GM03348 (cell line): Measurements from ENCODE around the gene RASGRP4.
"Not testable (repeated sequence)": the region's sequence is repeated elsewhere in the genome, so short reads cannot be mapped to it uniquely, and the experiment has no call there.

Source experiments
- DNase-seq: peaks from one replicate; pipeline ENCODE4 v3.0.0; 2012; ENCODE audit warnings: low spot score

The RASGRP4 gene

DNA sequence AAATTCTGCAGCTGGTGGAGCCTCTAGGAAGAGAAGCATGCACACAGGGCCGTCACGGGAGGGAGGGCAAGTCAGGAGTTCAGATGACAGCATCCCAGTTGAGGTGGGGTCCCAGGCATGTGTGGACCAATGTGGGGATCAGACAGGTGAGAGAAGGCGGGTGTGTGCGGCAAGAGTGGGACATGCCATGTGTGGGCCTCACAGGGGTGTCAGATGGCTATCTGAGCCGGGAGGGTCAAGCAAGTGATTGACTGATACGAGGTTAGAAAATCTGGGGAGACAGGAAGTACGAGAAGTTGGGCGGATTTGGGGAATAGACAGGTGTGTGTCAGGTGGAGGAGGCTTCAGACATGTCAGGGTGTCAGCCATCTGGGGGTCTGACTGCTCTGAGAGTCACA is 8.9 kb downstream of the RASGRP4 start:
- DNase-seq = no peak

DNA sequence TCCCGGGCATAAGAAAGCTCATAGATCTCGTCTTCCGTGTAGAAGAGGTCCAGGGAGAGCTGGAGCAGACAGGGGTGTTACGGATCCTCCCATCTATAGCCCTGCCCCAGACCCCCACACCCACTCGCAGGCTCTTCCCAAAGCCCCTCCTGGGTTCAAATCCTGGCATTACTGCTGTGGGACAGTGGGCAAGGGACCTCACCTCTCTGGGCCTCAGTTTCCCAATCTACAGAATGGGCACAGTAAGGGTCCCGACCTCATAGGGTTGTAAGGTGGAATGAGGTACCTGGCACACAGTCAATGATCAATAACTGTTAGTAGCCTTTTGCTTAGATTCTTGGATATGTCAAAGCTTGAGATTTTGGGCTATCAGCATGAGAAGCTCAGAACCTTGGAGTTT is 12.6 kb downstream of the RASGRP4 start:
- DNase-seq = no peak

DNA sequence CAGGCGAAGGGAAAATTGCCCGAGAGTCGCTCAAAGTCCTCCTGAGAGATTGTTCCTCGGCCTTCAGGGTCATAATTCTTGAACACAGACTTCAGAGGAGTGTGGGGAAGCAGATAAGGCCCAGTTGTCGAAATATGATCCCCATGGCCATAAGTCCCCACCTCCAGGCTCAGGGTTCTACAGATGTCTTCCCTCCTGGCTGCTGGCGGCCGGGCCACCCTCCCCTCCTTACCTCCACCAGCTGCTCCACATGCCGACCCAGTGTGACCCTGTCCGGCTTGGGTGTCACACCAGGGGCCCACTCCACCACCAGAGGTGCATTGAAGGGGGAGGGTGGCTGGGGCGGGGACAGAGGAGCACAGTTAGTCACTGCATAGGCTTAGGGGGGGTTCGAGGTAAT is 13.1 kb downstream of the RASGRP4 start:
- DNase-seq = no peak

DNA sequence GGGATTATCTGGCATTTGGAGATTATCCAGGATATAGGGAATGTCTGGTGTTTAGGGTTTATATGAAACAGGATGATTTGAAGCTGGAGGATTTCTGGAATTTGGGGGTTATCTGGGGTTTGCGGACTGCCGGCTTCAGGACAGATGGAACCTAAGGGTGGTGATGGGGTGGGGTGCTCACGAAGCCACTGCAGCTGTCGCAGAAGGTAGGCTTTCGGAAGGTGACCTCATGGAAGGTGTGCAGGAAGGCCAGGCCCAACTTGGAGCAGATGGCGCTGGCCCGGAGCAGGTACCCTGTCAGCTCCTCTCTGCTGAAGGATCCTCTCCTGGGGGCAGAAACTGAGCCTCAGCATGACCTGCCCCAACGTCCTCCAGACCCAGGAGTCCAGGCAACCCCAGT is 13.5 kb downstream of the RASGRP4 start:
- DNase-seq = no peak

DNA sequence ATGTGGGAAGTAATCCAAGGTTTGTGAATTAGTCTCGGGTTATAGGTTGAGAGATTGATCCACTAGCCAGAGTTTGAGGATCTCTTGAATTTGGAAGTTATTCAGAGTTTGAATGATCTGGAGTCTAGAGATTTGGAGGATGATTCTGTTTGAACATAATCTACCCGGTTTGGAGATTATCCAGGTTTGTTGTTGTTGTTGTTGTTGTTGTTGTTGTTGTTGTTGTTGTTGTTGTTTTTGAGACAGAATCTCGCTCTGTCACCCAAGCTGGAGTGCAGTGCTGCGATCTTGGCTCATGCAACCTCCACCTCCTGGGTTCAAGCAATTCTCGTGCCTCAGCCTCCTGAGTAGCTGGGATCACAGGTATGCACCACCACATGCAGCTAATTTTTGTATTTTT is 14.1 kb downstream of the RASGRP4 start:
- DNase-seq = not testable (repeated sequence)

DNA sequence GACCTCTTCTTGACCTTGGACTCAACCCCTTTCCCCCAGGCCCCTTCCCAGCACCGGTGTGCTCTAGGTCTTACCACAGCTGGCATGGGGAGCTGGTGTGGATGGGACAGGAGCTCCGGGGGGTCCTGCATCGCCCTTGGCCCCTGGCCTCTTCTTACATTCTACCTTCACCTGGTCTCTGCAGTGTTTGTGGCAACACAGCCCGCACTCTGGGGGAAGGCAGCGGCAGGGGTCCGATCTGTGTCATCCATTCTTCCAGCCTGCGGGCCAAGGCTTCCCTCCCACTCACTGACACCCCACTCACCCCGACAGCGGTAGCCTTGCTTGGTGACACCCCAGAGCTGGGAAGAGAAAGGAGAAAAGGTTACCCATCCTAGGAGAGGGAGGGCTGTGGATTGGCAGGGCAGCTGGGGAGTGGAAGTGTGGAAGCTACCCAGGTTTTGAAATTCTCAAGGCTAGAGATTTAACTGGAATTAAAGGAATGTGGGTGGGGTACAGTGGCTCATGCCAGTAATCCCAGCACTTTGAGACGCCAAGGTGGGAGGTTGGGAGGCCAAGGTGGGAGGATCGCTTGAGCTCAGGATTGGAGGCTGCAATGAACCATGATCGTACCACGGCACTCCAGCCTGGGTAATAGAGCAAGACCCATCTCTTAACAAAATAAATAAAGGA is 14.8 kb downstream of the RASGRP4 start:
- DNase-seq = no peak

DNA sequence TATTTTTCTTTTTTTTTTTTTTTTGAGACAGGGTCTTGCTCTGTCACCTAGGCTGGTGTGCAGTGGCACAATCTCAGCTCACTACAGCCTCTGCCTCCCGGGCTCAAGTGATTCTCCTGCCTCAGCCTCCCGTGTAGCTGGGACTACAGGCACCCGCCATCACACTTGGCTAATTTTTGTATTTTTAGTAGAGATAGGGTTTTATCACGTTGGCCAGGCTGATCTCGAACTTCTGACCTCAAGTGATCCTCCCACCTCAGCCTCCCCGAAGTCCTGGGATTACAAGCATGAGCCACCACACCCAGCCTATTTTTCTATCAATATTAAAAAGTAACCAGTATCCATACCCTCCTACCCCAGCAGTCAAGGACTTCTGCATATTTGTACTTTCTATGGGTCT is 15.6 kb downstream of the RASGRP4 start:
- DNase-seq = not testable (repeated sequence)

DNA sequence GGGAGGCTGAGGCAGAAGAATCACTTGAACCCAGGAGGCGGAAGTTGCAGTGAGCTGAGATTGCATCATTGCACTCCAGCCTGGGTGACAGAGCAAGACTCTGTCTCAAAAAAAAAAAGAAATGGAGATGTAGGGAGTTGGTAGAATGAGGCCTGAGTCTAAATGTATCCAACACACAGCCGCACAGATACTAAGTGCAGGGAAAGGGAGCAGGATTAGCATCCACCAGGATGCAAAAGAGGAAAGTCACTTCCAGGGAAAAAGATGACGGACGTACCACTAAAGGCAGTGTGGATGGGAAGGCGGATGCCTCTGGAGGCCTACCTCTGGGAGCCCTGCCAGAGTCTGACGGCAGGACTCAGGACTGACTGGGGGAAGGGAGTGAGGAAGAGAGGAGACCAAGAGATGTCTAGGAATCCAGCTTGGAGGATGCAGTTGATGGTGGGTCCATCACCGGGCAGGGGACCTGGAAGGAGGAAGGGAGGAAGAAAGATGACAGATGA is 16.3 kb downstream of the RASGRP4 start:
- peak; percentile 58 for DNase-seq

DNA sequence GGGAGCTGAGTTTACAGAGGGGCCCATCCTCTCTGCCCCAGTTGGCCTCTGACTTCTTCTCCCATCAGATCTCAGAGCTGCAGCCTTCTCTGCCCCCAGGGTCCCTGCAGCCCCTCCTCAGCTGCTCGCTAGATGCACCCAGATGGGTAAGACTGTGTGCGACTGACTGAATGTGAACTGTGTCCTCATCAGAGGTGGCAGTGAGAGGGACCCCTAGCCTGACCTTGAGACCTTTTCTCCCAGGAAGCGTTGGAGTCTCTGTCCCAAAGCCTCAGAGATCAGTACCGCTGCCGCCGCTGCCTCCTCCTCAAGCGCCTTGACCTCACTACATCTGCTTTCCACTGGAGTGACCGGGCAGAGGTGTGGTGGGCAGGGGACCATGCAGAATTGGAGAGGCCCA is 20.7 kb downstream of the RASGRP4 start:
- DNase-seq = no peak

DNA sequence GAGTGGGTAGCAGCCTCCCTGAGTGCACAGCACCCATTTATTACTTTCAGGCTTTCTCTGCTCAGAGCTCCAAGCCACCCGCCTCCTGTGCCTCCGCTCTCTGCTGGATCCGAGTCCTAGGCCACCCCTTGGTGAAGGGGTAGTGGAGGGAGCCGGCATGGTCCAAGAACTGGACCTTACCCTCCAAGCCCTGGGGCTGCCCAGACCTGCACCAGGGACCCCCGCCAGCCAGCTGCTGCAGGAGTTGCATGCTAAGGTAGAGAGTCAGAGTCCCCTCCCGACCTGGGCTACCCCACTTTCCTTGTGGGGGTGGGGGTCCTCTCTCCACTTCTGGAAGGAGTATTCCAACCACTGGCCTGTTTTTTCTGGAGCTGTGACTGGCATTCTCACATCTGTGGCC is 21.2 kb downstream of the RASGRP4 start:
- DNase-seq = no peak

DNA sequence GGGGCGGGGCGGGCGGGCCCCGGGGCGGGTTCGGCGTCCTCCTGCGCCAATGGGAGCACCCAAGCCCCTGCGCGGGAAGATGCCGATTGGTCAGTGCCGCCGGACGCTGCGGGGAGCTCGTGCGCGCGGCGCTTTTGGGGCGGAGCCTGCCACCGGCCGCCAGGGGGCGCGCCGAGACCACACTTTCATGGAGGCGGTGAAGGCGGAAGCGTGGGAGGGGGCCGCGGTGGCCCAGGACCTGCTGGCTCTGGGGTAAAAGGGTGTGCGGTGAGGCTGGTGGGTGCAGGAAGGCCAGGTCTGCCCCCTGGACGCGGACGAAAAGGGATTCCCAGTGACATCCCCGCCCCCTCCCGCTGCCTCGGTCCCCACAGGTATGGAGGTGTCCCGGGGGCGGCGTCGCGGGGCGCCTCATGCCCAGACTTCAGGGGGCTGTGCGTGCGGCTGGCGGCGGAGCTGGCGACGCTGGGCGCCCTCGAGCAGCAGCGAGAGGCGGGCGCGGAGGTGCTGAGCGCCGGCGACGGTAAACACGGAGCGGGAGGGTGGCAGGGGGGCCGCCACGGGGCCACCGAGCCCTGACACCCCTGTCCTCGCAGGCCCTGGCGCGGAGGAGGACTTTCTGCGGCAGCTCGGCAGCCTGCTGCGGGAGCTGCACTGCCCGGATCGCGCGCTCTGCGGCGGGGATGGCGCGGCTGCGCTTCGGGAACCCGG is 22.9 kb downstream of the RASGRP4 start, which contains the start of gene FAM98C:
TSS of gene FAM98C (plus strand) at position 127 of the 708 bp plus-strand sequence. CDS start at position 188, 61 bp downstream.
- DNase-seq = peak; percentile 100

DNA sequence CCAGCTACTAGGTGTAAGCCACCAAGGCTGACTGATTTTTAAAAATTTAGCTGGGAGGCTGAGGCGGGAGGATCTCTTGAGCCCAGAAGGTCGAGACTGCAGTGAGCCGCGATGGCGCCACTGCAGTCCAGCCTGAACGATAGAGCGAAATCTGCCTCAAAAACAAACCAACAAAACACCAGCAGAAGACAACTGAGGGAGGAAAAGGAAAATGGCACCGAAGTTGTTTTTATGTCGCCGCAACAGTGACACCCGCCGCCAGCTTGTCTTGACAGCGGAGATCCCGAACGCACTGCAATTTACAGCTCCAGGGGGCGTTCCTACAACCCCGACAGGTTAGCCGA is 23.4 kb downstream of the RASGRP4 start:
- no peak for DNase-seq

DNA sequence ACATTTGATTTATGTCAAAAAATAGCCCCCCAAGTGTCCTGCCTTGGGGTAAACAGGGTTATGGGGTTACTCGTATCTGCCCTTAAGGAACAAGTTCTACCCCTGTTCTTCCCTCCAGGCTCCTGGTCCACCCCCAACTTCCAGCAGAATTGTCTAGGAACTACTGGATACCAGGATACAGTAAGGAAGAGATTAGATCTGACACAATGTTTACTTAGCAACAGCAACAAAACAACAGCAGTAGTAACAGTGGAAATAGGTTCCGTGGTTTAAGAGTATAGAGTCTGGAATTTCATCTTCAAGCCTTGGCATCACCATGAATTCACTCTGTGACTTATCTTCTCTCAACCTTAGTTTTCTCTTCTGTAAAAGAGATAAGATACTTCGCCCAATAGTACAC is 24.9 kb downstream of the RASGRP4 start:
- no peak for DNase-seq

DNA sequence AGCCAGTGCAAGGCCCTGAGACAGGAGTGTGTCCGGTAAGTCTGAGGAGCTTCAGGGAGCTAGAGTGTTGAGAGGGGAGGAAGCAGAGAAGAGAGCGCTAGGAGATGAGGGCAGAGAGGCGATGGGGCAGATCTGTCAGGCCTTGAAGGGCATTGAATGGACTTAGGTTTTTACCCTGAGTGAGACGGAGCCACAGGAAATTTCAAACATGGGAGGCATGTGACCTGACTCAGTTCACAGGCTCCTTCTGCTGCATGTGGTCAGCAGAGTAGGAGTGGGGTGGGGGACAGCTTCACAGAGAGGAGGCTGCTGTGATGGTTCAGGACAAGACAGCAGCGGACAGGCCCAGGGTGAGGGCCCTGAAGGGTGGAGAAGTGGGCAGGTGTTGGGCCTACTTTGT is 25.7 kb downstream of the RASGRP4 start:
- DNase-seq = no peak

DNA sequence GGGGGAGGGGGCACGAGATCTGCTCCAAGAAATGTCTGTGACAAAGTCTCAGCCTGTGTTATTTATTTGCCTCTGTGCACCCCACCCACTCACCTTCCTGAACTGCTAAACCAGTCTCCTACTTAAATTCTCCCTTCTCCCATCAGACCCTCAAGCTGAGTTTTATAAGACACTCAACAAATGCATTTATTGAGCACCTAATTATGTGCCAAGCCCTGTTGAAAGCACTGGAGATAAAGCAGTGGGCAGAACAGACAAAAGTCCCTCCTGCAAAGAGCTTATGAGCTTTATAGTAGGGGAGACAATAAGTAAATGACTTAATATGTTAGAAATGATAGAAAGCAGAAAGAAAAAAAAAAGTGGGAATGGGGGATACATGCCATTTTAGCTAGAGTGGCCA is 26.5 kb downstream of the RASGRP4 start:
- no peak for DNase-seq

DNA sequence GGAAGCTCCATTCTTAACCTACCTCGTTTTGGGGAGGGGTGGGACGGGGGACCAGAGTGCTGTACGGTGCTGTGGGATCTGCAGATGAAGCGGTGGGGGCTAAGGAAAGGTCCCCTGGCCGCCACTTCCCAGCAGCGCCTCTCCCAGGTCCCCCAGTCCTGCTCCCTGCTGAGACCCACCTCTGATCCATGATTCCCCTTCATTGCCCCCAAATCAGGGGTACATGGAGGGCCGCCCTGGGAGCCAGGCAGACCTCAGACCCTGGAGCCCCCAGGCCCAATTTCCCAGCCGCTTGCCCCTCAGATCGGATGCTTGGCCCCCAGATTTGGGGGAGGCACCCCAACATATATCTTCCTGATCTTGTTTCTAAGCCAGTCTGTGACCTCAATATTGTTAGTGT is 26.9 kb downstream of the RASGRP4 start:
- DNase-seq = no peak

DNA sequence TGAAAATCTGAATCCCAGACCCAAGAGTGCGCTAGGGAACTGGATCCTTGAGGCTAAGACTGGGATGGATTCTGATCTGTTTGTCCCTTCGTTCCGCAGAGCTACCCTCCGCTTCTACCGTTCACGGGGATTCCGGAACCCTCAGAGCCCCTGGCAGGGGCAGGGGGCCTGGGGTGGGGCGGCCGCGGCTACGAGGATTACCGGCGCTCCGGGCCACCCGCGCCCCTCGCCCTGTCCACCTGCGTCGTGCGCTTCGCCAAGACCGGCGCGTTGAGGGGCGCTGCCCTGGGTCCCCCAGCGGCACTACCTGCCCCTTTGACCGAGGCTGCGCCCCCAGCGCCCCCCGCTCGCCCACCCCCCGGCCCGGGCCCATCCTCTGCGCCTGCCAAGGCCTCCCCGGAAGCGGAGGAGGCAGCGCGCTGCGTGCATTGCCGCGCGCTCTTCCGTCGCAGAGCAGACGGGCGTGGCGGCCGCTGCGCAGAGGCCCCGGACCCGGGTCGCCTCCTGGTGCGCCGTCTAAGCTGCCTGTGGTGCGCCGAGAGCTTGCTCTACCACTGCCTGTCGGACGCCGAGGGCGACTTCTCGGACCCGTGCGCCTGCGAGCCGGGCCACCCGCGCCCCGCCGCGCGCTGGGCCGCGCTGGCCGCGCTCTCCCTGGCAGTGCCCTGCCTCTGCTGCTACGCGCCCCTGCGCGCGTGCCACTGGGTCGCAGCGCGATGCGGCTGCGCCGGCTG is 30.5 kb downstream of the RASGRP4 start:
- no peak for DNase-seq

DNA sequence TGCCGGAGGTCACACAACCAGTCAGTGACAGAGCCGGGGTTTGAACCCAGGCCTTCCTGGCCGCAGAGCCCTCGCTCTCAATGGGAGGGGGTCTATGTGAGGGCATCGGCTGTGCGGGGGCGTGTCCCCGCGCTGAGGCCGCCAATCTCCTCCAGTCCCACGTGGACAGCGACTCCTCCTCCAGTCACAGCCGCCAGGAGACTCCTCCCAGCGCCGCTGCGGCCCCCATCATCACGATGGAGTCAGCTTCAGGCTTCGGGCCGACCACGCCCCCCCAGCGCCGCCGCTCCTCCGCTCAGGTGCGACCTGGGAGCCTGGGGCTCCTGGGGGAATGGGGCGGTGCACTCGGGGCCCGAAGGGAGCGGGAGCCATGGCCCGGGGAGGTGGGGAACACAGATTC is 31.5 kb downstream of the RASGRP4 start:
- DNase-seq = no peak

DNA sequence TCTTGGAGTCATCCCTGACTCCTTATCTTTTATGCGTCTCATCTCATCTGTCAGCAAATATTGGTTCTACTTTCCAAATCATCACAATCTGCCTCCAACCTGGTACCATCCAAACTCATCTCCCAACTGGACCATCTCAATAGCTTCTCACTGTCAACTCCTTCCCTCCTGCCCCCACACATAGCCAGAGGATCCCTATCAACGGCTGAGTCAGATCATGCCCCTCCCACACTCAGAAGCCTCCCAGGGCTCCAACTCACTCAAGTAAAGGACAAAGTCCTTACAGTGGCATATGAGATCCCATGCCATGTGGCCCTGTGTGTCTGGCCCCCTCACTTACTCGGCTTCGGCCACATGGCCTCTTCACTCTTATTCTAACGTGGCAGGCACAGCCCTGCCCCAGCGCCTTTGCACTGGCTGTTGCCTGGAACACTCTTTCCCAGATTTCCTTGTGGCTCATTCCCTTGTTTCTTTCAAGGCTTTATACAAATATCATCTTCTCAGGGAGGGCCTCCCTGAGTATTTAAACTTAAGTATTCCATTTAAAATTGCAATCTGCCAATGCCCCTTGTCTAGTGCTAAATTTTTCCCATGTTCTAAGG is 33.2 kb downstream of the RASGRP4 start:
- DNase-seq = peak; percentile 51

DNA sequence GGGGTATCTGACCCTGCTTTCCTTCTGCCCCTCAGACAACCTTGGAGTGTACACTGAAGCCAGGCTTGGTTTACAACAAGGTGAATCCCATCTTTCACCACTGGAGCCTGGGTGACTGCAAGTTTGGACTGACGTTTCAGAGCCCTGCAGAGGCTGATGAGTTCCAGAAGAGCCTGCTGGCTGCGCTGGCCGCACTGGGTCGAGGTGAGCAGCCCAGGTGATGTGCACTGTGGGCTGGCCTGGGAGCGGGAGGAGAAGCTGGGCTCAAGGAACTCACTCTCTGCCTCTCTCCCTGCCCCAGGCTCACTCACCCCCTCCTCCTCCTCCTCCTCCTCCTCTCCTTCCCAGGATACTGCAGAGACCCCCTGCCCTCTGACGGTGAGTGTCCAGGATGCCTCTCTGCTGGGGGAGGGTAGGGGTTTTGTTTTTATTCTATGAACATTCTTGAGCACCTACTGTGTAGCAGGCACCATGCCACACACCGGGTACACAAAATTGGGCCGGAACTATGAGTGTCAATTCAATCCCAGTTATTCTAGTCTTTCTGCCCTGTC is 34.0 kb downstream of the RASGRP4 start:
- no peak for DNase-seq

DNA sequence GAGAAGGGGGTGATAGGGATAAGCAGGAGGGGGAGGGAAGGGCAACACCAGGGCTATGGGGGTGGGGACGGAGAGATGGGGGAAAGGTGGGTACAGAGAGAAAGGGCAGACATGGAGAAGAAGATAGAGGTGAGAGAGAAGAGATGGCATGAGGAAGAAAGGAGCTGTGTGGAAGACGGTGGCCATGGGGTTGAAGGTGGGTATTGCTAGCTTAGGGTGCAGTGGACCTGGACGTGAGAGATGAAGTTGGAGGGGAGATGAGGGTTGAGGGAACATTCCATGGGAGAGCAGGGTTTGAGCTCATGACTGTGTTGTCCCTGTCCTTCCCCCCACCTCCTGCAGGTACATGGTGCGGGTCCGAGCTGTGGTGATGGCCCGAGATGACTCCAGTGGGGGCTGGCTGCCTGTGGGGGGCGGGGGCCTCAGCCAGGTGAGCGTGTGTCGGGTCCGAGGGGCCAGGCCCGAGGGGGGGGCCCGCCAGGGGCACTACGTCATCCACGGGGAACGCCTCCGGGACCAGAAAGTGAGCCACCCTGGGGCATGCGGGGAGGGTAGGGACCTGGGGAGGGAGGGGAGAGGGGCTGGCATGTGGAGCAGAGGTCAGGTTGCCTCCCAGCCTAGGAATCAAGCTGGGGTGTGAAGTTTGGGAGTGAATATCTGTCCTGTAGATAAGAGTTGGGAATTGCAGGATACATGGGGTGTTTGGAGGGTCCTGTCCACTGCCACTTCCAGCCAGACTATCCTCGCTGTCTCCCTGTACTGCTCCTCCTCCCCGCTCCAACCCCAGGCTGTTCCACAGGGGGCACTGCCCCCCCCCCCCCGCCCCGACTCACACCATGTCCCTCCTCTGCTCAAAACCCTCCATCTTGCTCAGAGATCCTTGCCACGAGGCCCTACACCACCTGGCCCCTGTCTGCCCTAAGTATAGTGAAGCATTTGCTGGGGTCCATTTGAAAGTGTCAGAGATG is 35.8 kb downstream of the RASGRP4 start:
- DNase-seq = no peak
